ENCODE measurements around the gene SOX18. TPM values are rescaled to one million over a fixed set of nuclear protein-coding genes. Genes with fewer than 3 reads are reported as not detected.

The SOX18 gene
- total and polyA plus RNA-seq, 2 experiments from 2014 or later = 0.21 TPM; not detected in 1

GRCh38 chr20:64049878-64050260 is 430 bp upstream of the SOX18 start:
- Mint-ChIP-seq H3K27me3 (ENCODE audit: insufficient read depth, low read depth, poor library complexity) (peaks cover 67% of the 10 kb centered on the region), H3K4me1 (peaks cover 30% of the 10 kb centered on the region), H3K9me3 (no peaks in the 10 kb centered on the region), H3K36me3 (ENCODE audit: low read depth) (no peaks in the 10 kb centered on the region), H3K4me3 (peak overlapping the region; percentile 54), H3K27ac (no peak overlapping the region)
- peak overlapping the region; percentile 73; the same call in 1 of the 2 replicates for H3K4me2 ChIP-seq
- peaks cover 56% of the 10 kb centered on the region for H3K27me3 ChIP-seq (ENCODE audit: insufficient read depth)
- H3K9me2 ChIP-seq (ENCODE audit: insufficient read depth) = no peaks in the 10 kb centered on the region
- H3K4me1 ChIP-seq (ENCODE audit: insufficient read depth) = peaks cover 19% of the 10 kb centered on the region
- peak; percentile 79 for TF ChIP-seq EZH2 (IDR thresholded peaks at IDR 0.05; ENCODE audit: low read depth, unreplicated experiment)
- TF ChIP-seq CREB1 (CRISPR knock-in tag; IDR thresholded peaks at IDR 0.05; ENCODE audit: low read depth) = no peak
- no peak for TF ChIP-seq ZNF331 (CRISPR knock-in tag; IDR thresholded peaks at IDR 0.05; ENCODE audit: low read depth)
- TF ChIP-seq STAT1 (IDR thresholded peaks at IDR 0.05; ENCODE audit: unreplicated experiment) = no peak
- H3K79me2 ChIP-seq (replicated peaks; ENCODE audit: insufficient read depth) = no peaks in the 10 kb centered on the region
- ATAC-seq = no peak; the same call in 2 of the 3 replicates
- no peak for DNase-seq (ENCODE audit: low spot score)
- H3K27ac ChIP-seq (ENCODE audit: low read depth) = no peak overlapping the region
- no peaks in the 10 kb centered on the region for H4K20me1 ChIP-seq (replicated peaks; ENCODE audit: insufficient read depth)
- H3K36me3 ChIP-seq (ENCODE audit: insufficient read depth) = no peaks in the 10 kb centered on the region
- H3F3A ChIP-seq (replicated peaks; ENCODE audit: low read depth) = 0 out of 2 replicates have a peak, but pooled peaks cover 6% of the 10 kb centered on the region
- no peak overlapping the region for H2AFZ ChIP-seq
- H3K4me3 ChIP-seq = peak overlapping the region; percentile 41

GRCh38 chr20:64048402-64049044 is 916 bp downstream of the SOX18 start:
- Histone ChIP-seq H3K27me3 (ENCODE audit: insufficient read depth) (peaks cover 69% of the 10 kb centered on the region), H3K4me3 (peak overlapping the region; percentile 53), H3K4me2 (peak overlapping the region; percentile 76), H3K79me2 (replicated peaks; ENCODE audit: insufficient read depth) (no peaks in the 10 kb centered on the region), H3F3A (replicated peaks; ENCODE audit: low read depth) (0 out of 2 replicates have a peak, but pooled peaks cover 10% of the 10 kb centered on the region), H3K27ac (ENCODE audit: low read depth) (no peak overlapping the region), H2AFZ (peak overlapping the region; percentile 95; the same call in 1 of the 2 replicates), H4K20me1 (replicated peaks; ENCODE audit: insufficient read depth) (no peaks in the 10 kb centered on the region), H3K9me2 (ENCODE audit: insufficient read depth) (no peaks in the 10 kb centered on the region), H3K36me3 (ENCODE audit: insufficient read depth) (no peaks in the 10 kb centered on the region), H3K4me1 (ENCODE audit: insufficient read depth) (peaks cover 13% of the 10 kb centered on the region)
- no peak overlapping the region for H3K27ac Mint-ChIP-seq
- peaks cover 20% of the 10 kb centered on the region for H3K4me1 Mint-ChIP-seq
- ATAC-seq = peak; percentile 20
- peak; percentile 58 for DNase-seq (ENCODE audit: low spot score)
- H3K4me3 Mint-ChIP-seq = no peak overlapping the region
- peak; percentile 48 for TF ChIP-seq EZH2 (IDR thresholded peaks at IDR 0.05; ENCODE audit: low read depth, unreplicated experiment)
- TF ChIP-seq ZNF462 (CRISPR knock-in tag; IDR thresholded peaks at IDR 0.05) = no peak
- H3K9me3 Mint-ChIP-seq = no peaks in the 10 kb centered on the region
- peaks cover 70% of the 10 kb centered on the region for H3K27me3 Mint-ChIP-seq (ENCODE audit: insufficient read depth, low read depth, poor library complexity)
- no peaks in the 10 kb centered on the region; the same call in 2 of the 3 replicates for H3K36me3 Mint-ChIP-seq (ENCODE audit: low read depth)

Measured in GM23338 (cell line).